Gastroesophageal sphincter (tissue), 3 donors: ENCODE results near the gene NLGN1.

Experiments used
- EP300 ChIP-seq: sonication (generic); formaldehyde crosslinking; IDR thresholded peaks from one replicate; pipeline ENCODE4 v1.6.1; 2017; ENCODE audit warnings: antibody characterized with exemption, mild to moderate bottlenecking
- TF ChIP-seq, protein P1 (sequence below), 4 experiments: fragments of 200-600 bp in 2 of 4; fragments of 450-650 bp in 2 of 4; sonication (generic) in 1 of 4; IDR thresholded peaks; one replicate each; pipeline ENCODE4 v1.5.1; 2017 to 2019; ENCODE audit warnings: antibody characterized with exemption in 4 of 4, mild to moderate bottlenecking in 2 of 4, moderate library complexity in 2 of 4

DNA sequence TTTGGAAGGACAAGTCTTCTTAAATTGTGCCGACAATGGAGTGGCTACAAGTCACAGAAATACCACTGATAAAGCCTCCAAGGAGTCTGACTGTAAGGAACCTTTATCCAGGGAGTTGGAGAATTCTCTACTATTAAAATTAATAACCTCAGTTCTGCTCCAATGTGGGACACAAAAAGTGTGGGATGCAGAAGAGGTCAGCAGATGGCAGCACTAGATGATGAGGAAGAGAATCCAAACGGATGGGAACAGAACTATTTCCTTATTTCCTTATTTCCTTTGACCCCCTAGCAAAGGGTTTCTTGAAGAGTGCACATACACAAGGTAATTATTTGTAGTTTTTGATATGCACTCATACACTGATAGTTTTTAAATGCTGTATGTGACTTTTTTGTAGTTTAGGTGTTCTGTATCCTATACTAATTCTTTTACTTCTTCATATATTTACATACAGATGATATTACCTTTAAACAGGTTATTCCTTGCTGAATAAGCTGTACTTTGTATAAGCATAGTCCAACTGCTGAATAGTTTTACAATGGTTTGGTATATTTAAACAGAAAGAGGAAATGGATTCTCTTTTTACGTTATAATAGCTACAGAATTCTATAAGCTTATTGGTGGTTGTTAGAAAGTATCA is 25.6 kb upstream of the NLGN1 start:
- no peak for TF ChIP-seq EP300
- TF ChIP-seq, protein P1, sequence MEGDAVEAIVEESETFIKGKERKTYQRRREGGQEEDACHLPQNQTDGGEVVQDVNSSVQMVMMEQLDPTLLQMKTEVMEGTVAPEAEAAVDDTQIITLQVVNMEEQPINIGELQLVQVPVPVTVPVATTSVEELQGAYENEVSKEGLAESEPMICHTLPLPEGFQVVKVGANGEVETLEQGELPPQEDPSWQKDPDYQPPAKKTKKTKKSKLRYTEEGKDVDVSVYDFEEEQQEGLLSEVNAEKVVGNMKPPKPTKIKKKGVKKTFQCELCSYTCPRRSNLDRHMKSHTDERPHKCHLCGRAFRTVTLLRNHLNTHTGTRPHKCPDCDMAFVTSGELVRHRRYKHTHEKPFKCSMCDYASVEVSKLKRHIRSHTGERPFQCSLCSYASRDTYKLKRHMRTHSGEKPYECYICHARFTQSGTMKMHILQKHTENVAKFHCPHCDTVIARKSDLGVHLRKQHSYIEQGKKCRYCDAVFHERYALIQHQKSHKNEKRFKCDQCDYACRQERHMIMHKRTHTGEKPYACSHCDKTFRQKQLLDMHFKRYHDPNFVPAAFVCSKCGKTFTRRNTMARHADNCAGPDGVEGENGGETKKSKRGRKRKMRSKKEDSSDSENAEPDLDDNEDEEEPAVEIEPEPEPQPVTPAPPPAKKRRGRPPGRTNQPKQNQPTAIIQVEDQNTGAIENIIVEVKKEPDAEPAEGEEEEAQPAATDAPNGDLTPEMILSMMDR (IDR thresholded peaks at IDR 0.05) = peak; percentile 45 to 72 (median 55)
